ENCODE measurements around the gene ZNF143. TPM values are rescaled to one million over a fixed set of nuclear protein-coding genes. Genes with fewer than 3 reads are reported as not detected.

ZNF143 gene
- total and polyA plus RNA-seq, 12 donors, result 6.1 to 28.8 (median 17.6) TPM

DNA sequence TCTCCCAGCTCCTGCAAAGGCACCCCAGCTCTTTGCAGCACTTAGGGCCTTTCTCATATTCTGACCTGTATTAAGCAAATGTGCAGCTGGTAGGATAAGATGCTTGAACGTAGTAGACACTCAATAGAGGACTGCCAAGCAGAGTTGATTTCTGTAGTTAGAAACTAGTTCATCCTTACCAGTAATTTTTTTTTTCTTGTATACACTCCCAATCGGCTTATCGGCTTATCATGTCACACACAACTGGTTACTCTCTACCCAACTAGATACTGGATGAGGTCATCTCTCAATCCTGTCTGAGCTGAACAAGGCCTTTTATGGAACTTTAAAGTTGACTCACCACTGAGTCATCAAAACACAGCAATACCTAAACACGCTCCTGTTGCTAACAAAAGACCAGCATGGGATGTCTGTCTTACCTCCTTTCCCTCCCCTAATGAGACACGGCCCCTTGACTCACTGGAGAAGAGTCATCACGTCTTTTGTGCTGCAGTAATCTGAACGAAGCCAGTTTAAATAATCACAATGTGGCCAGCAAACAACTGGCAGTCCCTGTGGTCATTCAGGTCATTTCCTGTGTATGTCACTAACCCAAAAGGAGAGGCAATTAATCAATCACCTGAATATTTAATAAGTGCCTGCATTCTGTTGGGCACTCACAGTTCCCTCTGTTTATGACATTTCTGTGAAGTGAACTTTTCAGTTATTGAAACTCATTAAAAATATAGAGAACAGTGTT lies 105.2 kb downstream of the ZNF143 start:
- 12 to 13% methylated on average over 7 of the region's 7 CpGs for WGBS, 2 donors
- intact Hi-C loops (cut with DNase I), result loop anchor here in 2 of 10 donors (5.0 kb wide), 2 partner anchors 46 to 104 kb away; partner anchors contain the start of gene ZNF143 (in 1 of the 2)
- TF ChIP-seq, protein P1, sequence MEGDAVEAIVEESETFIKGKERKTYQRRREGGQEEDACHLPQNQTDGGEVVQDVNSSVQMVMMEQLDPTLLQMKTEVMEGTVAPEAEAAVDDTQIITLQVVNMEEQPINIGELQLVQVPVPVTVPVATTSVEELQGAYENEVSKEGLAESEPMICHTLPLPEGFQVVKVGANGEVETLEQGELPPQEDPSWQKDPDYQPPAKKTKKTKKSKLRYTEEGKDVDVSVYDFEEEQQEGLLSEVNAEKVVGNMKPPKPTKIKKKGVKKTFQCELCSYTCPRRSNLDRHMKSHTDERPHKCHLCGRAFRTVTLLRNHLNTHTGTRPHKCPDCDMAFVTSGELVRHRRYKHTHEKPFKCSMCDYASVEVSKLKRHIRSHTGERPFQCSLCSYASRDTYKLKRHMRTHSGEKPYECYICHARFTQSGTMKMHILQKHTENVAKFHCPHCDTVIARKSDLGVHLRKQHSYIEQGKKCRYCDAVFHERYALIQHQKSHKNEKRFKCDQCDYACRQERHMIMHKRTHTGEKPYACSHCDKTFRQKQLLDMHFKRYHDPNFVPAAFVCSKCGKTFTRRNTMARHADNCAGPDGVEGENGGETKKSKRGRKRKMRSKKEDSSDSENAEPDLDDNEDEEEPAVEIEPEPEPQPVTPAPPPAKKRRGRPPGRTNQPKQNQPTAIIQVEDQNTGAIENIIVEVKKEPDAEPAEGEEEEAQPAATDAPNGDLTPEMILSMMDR (IDR thresholded peaks at IDR 0.05), result no peak
- DNase-seq (peak in 1 of 2 donors; percentile 57), ATAC-seq (peak; percentile 48 to 93 (median 78))
- H3K36me3 ChIP-seq, result no peaks in the 10 kb centered on the region
- H3K4me1 ChIP-seq, result peaks cover 9 to 49% (median 39%) of the 10 kb centered on the region in 9 donors
- no peaks in the 10 kb centered on the region for H3K27me3 ChIP-seq
- no peak overlapping the region for H3K4me3 ChIP-seq
- peaks cover 0 to 12% (median 3%) of the 10 kb centered on the region in 11 donors for H3K9me3 ChIP-seq
- peak overlapping the region; percentile 77 to 94 (median 86) for H3K27ac ChIP-seq

DNA sequence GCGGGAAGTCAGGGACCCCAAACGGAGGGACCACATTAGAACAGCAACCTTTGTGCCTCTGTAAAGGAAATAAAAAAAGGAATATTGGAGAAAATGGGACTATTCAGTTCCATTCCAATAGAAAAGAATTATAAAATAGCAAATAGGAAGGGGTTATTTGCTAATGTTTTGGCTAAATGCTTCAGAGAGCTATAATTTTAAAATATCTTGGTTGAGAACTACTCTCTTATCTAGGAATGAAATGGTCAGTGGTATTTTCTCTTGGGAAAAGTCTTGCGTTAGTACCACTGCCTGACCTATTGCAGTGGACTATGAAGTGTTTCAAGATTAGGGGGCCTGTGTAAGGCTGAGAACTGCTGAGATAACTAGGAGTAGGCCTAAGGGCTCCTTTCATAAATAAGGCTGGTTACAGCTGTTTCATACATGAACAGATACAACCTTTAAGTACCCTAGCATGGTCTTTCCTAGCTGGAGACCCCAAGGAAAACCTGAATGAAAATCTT lies 105.8 kb downstream of the ZNF143 start:
- no peak overlapping the region for H3K4me3 ChIP-seq
- intact Hi-C loops (cut with DNase I), result loop anchor here in 2 of 10 donors (5.0 kb wide), 2 partner anchors 46 to 104 kb away; partner anchors contain the start of gene ZNF143 (in 1 of the 2)
- DNase-seq (no peak), ATAC-seq (peak; percentile 54 to 69 (median 60))
- H3K27ac ChIP-seq, result peak overlapping the region; percentile 77 to 94 (median 86)
- TF ChIP-seq, protein P1 (IDR thresholded peaks at IDR 0.05), result no peak
- WGBS, 2 donors, result 59 to 70% methylated on average over 3 of the region's 3 CpGs
- H3K27me3 ChIP-seq, result no peaks in the 10 kb centered on the region
- H3K36me3 ChIP-seq, result no peaks in the 10 kb centered on the region
- peaks cover 0 to 6% (median 0%) of the 10 kb centered on the region in 11 donors for H3K9me3 ChIP-seq
- peaks cover 9 to 49% (median 39%) of the 10 kb centered on the region in 9 donors for H3K4me1 ChIP-seq

DNA sequence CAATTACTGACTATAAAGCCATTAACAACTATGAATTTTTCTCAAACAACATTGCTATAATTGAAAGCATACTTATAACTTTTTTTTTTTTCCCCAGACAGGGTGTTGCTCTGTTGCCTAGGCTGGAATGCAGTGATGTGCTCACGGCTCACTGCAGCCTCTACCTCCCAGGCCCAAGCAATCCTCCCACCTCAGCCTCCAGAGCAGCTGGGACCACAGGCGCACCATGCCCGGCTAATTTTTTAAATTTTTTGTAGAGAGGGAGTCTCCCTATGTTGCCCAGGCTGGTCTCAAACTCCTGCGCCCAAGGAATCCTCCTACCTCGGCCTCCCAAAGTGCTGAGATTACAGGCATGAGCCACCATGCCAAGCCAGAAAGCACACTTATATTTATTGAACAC lies 106.6 kb downstream of the ZNF143 start:
- 95 to 96% methylated on average over 5 of the region's 5 CpGs for WGBS, 2 donors
- peaks cover 9 to 52% (median 39%) of the 10 kb centered on the region in 9 donors for H3K4me1 ChIP-seq
- intact Hi-C loops (cut with DNase I), result loop anchor here in 2 of 10 donors (5.0 kb wide), 2 partner anchors 45 to 105 kb away; partner anchors contain the start of gene ZNF143 (in 1 of the 2)

More for the DNA sequence above, 106.6 kb downstream of the ZNF143 start:
- ATAC-seq (no peak), DNase-seq (no peak)
- H3K27ac ChIP-seq, result peak overlapping the region; percentile 77 to 94 (median 87)
- no peaks in the 10 kb centered on the region for H3K36me3 ChIP-seq
- no peaks in the 10 kb centered on the region for H3K9me3 ChIP-seq
- H3K27me3 ChIP-seq, result no peaks in the 10 kb centered on the region
- TF ChIP-seq, protein P1 (IDR thresholded peaks at IDR 0.05), result no peak
- H3K4me3 ChIP-seq, result no peak overlapping the region

Data from heart right ventricle (tissue), 16 donors.